Measurements from ENCODE around the gene SMAD4. TPM values are rescaled to one million over a fixed set of nuclear protein-coding genes. Genes with fewer than 3 reads are reported as not detected.

The SMAD4 gene
- total RNA-seq (ENCODE audit: low replicate concordance) = 106 and 123 TPM in 2 replicates
- long read RNA-seq, full-length matches to known transcripts = 1 of 30 reads
- long read RNA-seq, partial matches to known transcripts = 26 of 30 reads
- long read RNA-seq, other reads (novel, unspliced or antisense) = 3 of 30 reads

- Mint-ChIP-seq H3K4me1 (ENCODE audit: unreplicated experiment) (peaks cover 38% of the 10 kb centered on the region), H3K27ac (peak within 1 kb of the TSS; percentile 99), H3K9me3 (no peaks in the 10 kb centered on the region), H3K4me3 (peak within 1 kb of the TSS; percentile 99), H3K36me3 (peaks cover 14% of the 10 kb centered on the region), H3K27me3 (peaks cover 3% of the 10 kb centered on the region)
- DNase-seq (ENCODE audit: extremely low spot score, unreplicated experiment) = peak; percentile 100
- no peak for TF ChIP-seq CTCF (conservative IDR thresholded peaks at IDR 0.05)
Observed at GRCh38 chr18:51029694-51030536, at the start of gene SMAD4. Gene SMAD4 (plus strand): TSS chr18:51030213. CDS start chr18:51047047, 16,834 bp downstream.

GRCh38 chr18:50981381-50981780 lies 48.6 kb upstream of the SMAD4 start:
- H3K4me1 Mint-ChIP-seq (ENCODE audit: unreplicated experiment) = peaks cover 7% of the 10 kb centered on the region
- no peak overlapping the region for H3K4me3 Mint-ChIP-seq
- no peak for DNase-seq (ENCODE audit: extremely low spot score, unreplicated experiment)
- H3K27ac Mint-ChIP-seq = peak overlapping the region; percentile 57
- no peaks in the 10 kb centered on the region for H3K27me3 Mint-ChIP-seq
- no peaks in the 10 kb centered on the region for H3K9me3 Mint-ChIP-seq
- peaks cover 49% of the 10 kb centered on the region for H3K36me3 Mint-ChIP-seq
- TF ChIP-seq CTCF (conservative IDR thresholded peaks at IDR 0.05) = no peak

- Mint-ChIP-seq H3K36me3 (peaks cover 46% of the 10 kb centered on the region), H3K9me3 (no peaks in the 10 kb centered on the region), H3K4me3 (no peak overlapping the region), H3K4me1 (ENCODE audit: unreplicated experiment) (peaks cover 7% of the 10 kb centered on the region), H3K27ac (peak overlapping the region; percentile 50), H3K27me3 (no peaks in the 10 kb centered on the region)
- no peak for TF ChIP-seq CTCF (conservative IDR thresholded peaks at IDR 0.05)
- DNase-seq (ENCODE audit: extremely low spot score, unreplicated experiment) = no peak
Observed at GRCh38 chr18:50982086-50982801, 47.8 kb upstream of the SMAD4 start.

GRCh38 chr18:50982802-50983179 lies 47.2 kb upstream of the SMAD4 start:
- Mint-ChIP-seq H3K27me3 (no peaks in the 10 kb centered on the region), H3K4me1 (ENCODE audit: unreplicated experiment) (peaks cover 7% of the 10 kb centered on the region), H3K9me3 (no peaks in the 10 kb centered on the region), H3K36me3 (peaks cover 44% of the 10 kb centered on the region), H3K27ac (no peak overlapping the region), H3K4me3 (no peak overlapping the region)
- no peak for TF ChIP-seq CTCF (conservative IDR thresholded peaks at IDR 0.05)
- no peak for DNase-seq (ENCODE audit: extremely low spot score, unreplicated experiment)

GRCh38 chr18:50986360-50987087 lies 43.5 kb upstream of the SMAD4 start:
- Mint-ChIP-seq H3K27me3 (no peaks in the 10 kb centered on the region), H3K27ac (no peak overlapping the region), H3K4me3 (no peak overlapping the region), H3K36me3 (peaks cover 25% of the 10 kb centered on the region), H3K4me1 (ENCODE audit: unreplicated experiment) (peaks cover 7% of the 10 kb centered on the region), H3K9me3 (no peaks in the 10 kb centered on the region)
- DNase-seq (ENCODE audit: extremely low spot score, unreplicated experiment) = no peak
- TF ChIP-seq CTCF (conservative IDR thresholded peaks at IDR 0.05) = no peak

Data from type B pancreatic cell (in vitro differentiated cells).